ENCODE data around the gene TBXA2R.
A peak's percentile ranks its signal among the peaks of the same experiment; 100 is the strongest.

Gene TBXA2R

DNA sequence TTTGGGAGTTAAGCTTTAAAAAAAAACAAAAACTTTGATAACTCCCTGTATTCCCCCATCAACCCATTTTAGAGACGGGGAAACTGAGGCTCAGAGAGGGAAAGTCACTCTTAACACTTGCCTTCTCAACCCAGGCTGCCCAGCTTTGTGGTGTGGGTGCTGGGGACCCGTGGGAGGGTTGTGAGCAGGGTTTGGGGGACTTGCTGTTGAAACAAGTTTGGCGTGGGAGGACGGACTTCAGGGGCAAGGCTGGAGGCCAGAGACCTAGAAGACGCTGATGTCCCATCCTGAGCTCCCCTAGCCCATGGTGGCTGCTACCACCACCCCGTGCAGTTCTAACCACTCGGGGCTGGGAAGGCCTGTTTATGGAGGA lies 20.7 kb upstream of the TBXA2R start:
- peaks cover 11% of the 10 kb centered on the region for H3K4me1 ChIP-seq (ENCODE audit: low read depth, poor library complexity, severe bottlenecking)
- TF ChIP-seq, protein P1, sequence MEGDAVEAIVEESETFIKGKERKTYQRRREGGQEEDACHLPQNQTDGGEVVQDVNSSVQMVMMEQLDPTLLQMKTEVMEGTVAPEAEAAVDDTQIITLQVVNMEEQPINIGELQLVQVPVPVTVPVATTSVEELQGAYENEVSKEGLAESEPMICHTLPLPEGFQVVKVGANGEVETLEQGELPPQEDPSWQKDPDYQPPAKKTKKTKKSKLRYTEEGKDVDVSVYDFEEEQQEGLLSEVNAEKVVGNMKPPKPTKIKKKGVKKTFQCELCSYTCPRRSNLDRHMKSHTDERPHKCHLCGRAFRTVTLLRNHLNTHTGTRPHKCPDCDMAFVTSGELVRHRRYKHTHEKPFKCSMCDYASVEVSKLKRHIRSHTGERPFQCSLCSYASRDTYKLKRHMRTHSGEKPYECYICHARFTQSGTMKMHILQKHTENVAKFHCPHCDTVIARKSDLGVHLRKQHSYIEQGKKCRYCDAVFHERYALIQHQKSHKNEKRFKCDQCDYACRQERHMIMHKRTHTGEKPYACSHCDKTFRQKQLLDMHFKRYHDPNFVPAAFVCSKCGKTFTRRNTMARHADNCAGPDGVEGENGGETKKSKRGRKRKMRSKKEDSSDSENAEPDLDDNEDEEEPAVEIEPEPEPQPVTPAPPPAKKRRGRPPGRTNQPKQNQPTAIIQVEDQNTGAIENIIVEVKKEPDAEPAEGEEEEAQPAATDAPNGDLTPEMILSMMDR (conservative IDR thresholded peaks at IDR 0.05; ENCODE audit: low read depth, low read length) = no peak
- no peaks in the 10 kb centered on the region for H4K20me1 ChIP-seq (ENCODE audit: insufficient read depth)
- no peaks in the 10 kb centered on the region for H3K27me3 ChIP-seq (ENCODE audit: insufficient read depth, low read depth)
- H3K36me3 ChIP-seq (ENCODE audit: insufficient read depth) = no peaks in the 10 kb centered on the region
- H3K9ac ChIP-seq = no peak overlapping the region
- H3K27ac ChIP-seq = no peak overlapping the region
- H3K4me3 ChIP-seq (IDR thresholded peaks at IDR 0.05; ENCODE audit: insufficient read depth, low read depth, low read length) = no peak overlapping the region
- H3K79me2 ChIP-seq (ENCODE audit: insufficient read depth, low read depth) = peaks cover 28% of the 10 kb centered on the region
- peak overlapping the region; percentile 21; the same call in 1 of the 2 replicates for H3K4me2 ChIP-seq
- H2AFZ ChIP-seq (ENCODE audit: low read depth) = peak overlapping the region; percentile 39; the same call in 1 of the 2 replicates

DNA sequence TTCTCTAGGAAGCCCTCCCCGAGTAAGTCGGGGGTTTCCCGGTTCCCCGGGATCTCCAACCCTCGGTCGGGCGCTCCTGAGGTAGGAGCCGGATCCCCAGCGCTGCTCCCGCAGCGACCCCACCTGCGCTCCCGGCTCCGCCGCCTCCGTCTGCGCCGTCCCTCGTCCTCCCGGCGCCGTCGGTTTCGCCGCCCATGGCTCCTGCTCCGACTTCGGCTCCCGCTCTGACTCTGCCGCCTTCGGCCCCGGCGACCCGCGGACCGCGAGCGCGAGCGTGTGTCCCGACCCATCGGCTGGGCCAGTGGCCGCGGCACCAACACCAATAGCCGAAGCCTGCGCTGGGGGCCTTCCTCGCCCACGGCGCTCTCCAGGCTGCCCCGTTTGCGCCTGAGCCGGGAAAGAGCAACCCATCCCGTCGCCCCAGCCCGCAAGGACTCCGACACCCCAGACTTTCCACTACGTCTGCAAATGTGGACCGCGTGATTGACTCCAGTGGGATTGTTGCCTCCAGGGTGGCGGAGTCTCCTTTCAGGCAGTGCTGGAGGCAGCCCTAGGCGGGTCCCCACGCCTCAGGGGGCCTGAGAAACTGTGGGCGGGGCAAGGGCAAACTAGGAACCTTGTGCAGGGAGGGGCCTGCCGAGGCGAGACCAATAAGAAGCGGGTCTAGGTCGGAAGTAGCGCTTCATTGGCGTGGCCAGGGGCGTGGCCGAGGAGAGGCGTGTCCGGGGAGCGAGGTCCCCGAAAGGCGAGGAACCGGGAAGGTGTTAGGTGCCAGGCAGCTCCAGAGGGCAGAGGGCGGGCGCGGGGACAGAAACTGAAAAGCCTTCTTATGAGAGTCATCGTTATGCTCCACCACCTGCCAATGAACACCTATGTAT lies 20.0 kb upstream of the TBXA2R start, which contains the start of gene CACTIN:
Gene CACTIN (minus strand): TSS at position 318 of the 878 bp plus-strand sequence. CDS start 28 bp downstream, at position 290.
- no peaks in the 10 kb centered on the region for H3K27me3 ChIP-seq (ENCODE audit: insufficient read depth, low read depth)
- no peak within 1 kb of the TSS for H3K4me3 ChIP-seq (IDR thresholded peaks at IDR 0.05; ENCODE audit: insufficient read depth, low read depth, low read length)
- peak within 1 kb of the TSS; percentile 67; the same call in 1 of the 2 replicates for H3K9ac ChIP-seq
- peaks cover 11% of the 10 kb centered on the region for H3K4me1 ChIP-seq (ENCODE audit: low read depth, poor library complexity, severe bottlenecking)
- no peaks in the 10 kb centered on the region for H3K36me3 ChIP-seq (ENCODE audit: insufficient read depth)
- H2AFZ ChIP-seq (ENCODE audit: low read depth) = peak within 1 kb of the TSS; percentile 39
- H3K27ac ChIP-seq = peak within 1 kb of the TSS; percentile 77
- H4K20me1 ChIP-seq (ENCODE audit: insufficient read depth) = no peaks in the 10 kb centered on the region
- H3K79me2 ChIP-seq (ENCODE audit: insufficient read depth, low read depth) = peaks cover 28% of the 10 kb centered on the region
- H3K4me2 ChIP-seq = peak within 1 kb of the TSS; percentile 91
- TF ChIP-seq, protein P1 (conservative IDR thresholded peaks at IDR 0.05; ENCODE audit: low read depth, low read length) = no peak

DNA sequence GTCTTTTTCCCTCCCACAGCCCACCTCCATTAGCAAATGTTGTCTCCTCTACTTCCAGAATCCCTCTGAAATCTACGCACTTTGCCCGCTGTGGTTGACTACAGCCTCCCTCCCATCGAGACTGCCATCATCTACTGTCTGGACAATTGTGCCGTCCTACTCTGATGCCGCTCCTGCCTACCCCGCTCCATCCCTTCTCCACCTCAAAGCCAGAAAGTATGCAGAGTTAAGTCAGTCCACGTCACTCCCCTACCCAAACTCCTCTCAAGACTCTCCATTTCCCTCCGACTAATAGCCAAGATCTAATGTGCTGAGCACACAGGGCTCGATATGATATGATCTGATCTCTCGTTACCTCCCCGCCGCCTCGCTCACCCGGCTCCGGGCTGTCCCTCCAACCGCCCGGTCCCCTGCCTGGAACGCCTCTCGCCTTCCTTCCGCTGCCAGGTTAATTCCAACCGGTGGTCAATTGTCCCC lies 19.4 kb upstream of the TBXA2R start:
- Histone ChIP-seq H3K27ac (peak overlapping the region; percentile 77), H3K4me1 (ENCODE audit: low read depth, poor library complexity, severe bottlenecking) (peaks cover 11% of the 10 kb centered on the region), H3K36me3 (ENCODE audit: insufficient read depth) (no peaks in the 10 kb centered on the region), H3K79me2 (ENCODE audit: insufficient read depth, low read depth) (peaks cover 28% of the 10 kb centered on the region), H3K9ac (peak overlapping the region; percentile 67; the same call in 1 of the 2 replicates), H4K20me1 (ENCODE audit: insufficient read depth) (no peaks in the 10 kb centered on the region), H3K4me3 (IDR thresholded peaks at IDR 0.05; ENCODE audit: insufficient read depth, low read depth, low read length) (no peak overlapping the region), H2AFZ (ENCODE audit: low read depth) (peak overlapping the region; percentile 39), H3K27me3 (ENCODE audit: insufficient read depth, low read depth) (no peaks in the 10 kb centered on the region), H3K4me2 (peak overlapping the region; percentile 91)
- TF ChIP-seq, protein P1 (conservative IDR thresholded peaks at IDR 0.05; ENCODE audit: low read depth, low read length) = no peak

DNA sequence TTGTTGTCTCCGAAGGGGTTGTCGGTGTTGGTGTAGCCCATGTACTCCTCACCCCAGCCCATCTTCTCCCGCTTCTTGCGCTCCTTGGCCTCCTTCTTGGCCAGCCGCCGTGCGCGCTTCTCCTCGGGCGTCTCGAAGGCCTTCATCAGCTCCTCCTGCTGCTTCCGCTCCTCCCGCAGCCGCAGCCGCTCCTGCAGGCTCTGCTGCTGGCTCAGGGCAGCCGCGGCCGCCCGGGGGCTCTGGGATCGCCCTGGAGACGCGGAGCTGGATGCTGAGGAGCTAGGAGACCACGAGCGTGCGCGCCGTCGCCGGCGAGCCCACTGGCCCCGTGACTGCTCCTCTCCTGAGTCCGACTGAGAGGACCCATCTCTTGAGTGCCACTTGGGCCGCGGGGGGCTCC lies 17.0 kb upstream of the TBXA2R start:
- Histone ChIP-seq H2AFZ (ENCODE audit: low read depth) (no peak overlapping the region), H3K27ac (no peak overlapping the region), H3K79me2 (ENCODE audit: insufficient read depth, low read depth) (peaks cover 28% of the 10 kb centered on the region), H3K4me3 (IDR thresholded peaks at IDR 0.05; ENCODE audit: insufficient read depth, low read depth, low read length) (no peak overlapping the region), H3K9ac (no peak overlapping the region), H3K36me3 (ENCODE audit: insufficient read depth) (no peaks in the 10 kb centered on the region), H4K20me1 (ENCODE audit: insufficient read depth) (no peaks in the 10 kb centered on the region), H3K4me2 (no peak overlapping the region), H3K27me3 (ENCODE audit: insufficient read depth, low read depth) (no peaks in the 10 kb centered on the region), H3K4me1 (ENCODE audit: low read depth, poor library complexity, severe bottlenecking) (peaks cover 17% of the 10 kb centered on the region)
- TF ChIP-seq, protein P1 (conservative IDR thresholded peaks at IDR 0.05; ENCODE audit: low read depth, low read length) = no peak

Measured in KMS-11 (cell line).